Duodenal mucosa (tissue), 2 donors: ENCODE data around the gene GALNT18.

ENCODE experiments used
- H3K27ac ChIP-seq: one replicate; pipeline ENCODE4 v1.7.0; 2013; ENCODE audit warnings: low read depth, low read length
- H3K27me3 ChIP-seq, 2 donors: one replicate each; pipeline ENCODE4 v1.7.0; 2013; ENCODE audit warnings: low read length in 2 of 2, control low read depth in 1 of 2; ENCODE audit not compliant: insufficient read depth in 2 of 2, control insufficient read depth in 1 of 2
- H3K36me3 ChIP-seq, 2 donors: one replicate each; pipeline ENCODE4 v1.7.0; 2013; ENCODE audit warnings: low read length in 2 of 2, control low read depth in 1 of 2; ENCODE audit not compliant: insufficient read depth in 2 of 2, control insufficient read depth in 1 of 2
- H3K4me1 ChIP-seq, 2 donors: one replicate each; pipeline ENCODE4 v1.7.0; 2013; ENCODE audit warnings: low read length in 2 of 2, control low read depth in 1 of 2; ENCODE audit not compliant: insufficient read depth in 2 of 2, control insufficient read depth in 1 of 2
- H3K4me3 ChIP-seq, 2 donors: one replicate each; pipeline ENCODE4 v1.7.0; 2013; ENCODE audit warnings: low read length in 2 of 2, low read depth in 1 of 2
- H3K9ac ChIP-seq, 2 donors: one replicate each; pipeline ENCODE4 v1.7.0; 2013; ENCODE audit warnings: low read length in 2 of 2, low read depth in 1 of 2
- H3K9me3 ChIP-seq, 2 donors: one replicate each; pipeline ENCODE4 v1.7.0; 2013; ENCODE audit warnings: low read length in 2 of 2, control low read depth in 1 of 2; ENCODE audit not compliant: control insufficient read depth in 1 of 2

The GALNT18 gene

DNA sequence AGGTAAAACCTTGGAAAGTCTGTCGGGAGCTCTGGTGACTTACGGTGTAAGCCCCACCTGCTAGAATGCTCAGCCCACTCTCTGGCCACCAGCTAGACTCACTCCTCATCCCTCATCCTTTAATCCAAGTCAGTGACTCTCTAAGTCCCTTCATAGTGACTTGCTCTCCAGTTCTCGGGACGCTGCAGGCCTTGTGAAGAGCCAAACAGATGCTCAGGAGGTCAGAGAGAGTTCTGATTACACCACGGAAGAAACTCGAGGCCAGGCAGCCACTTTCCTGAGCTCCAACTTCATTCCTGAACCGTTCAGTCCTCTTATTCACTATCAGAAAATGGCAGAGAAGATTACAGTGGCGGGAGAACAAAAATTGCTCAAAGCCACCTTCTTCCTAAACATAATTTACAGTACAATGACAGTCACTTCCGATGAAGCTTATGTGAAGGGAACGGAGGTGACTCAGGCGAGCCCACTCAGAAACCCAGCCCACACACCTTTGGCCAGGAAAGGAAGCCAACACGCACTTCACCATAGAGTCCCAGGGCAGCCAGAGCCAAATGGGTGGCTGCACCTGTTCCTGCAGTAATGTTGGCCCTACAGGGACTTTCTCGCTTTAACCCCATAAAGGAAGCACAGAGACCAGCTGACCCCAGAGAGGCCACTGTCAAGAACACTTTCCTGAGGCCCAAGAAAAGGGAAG, 100.4 kb downstream of the GALNT18 start:
- H3K9me3 ChIP-seq = no peaks in the 10 kb centered on the region
- no peak overlapping the region for H3K9ac ChIP-seq
- no peak overlapping the region for H3K4me3 ChIP-seq
- no peaks in the 10 kb centered on the region for H3K4me1 ChIP-seq
- no peaks in the 10 kb centered on the region for H3K27me3 ChIP-seq
- no peak overlapping the region for H3K27ac ChIP-seq
- no peaks in the 10 kb centered on the region for H3K36me3 ChIP-seq

DNA sequence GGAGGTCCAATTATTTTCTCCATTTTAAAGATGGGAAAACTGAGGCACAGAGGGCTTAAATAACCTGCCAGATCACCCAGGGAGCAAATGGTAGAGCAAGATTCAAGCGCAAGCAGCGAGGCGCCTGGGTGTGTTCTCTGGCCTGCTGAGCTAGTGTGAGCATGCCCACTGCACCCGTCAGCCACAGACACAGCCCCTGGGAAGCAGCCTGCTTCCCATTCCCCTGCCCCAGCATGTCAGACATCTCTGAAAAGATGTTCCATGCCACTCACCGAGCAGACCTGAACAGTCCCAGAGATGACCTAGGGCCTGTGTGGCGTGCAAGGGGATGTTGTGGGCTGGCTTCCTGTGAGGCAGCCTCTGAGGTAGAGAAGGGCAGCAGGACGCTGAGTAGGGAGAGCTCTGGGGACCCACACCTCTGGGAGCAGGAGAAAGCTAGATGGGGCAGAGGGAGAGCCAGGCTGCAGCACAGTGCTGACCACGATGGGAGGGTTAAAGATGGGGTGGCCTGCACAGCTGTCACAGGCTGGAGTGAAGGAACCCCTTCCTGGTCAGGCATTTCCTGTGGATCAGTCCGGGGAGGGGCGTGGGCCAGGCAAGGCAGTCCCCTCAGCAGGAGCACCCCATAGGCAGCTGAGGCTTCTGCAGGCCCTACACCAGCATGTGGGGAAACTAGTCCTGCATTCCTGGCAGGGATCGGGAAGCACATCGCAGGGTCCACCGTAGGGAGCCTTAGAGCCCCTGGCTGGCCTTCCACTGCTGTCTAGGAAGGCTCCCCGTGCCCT, 101.4 kb downstream of the GALNT18 start:
- Histone ChIP-seq H3K4me1 (no peaks in the 10 kb centered on the region), H3K9me3 (no peaks in the 10 kb centered on the region), H3K4me3 (no peak overlapping the region), H3K27me3 (no peaks in the 10 kb centered on the region), H3K27ac (no peak overlapping the region), H3K36me3 (no peaks in the 10 kb centered on the region), H3K9ac (no peak overlapping the region)

DNA sequence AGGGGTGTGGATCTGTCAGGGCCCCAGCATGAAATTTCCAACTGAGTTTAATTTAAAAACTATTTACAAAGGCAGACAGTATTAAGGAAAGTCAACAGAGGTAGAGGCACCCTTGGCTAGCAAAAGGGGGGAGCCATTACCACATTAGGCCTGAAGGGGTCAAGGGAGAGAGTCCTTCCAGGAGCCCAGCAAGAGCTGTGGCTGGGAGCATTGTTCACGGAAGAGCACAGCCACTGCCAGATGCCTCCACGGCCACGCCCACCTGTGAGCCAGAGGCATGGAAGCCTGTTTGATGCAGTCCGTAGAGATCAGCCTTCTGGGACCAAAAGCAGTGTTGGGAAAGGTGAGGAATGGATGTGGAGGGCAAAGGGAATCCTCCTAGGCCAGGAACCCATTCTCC, 102.6 kb downstream of the GALNT18 start:
- Histone ChIP-seq H3K27ac (no peak overlapping the region), H3K36me3 (no peaks in the 10 kb centered on the region), H3K27me3 (no peaks in the 10 kb centered on the region), H3K9me3 (no peaks in the 10 kb centered on the region), H3K4me3 (no peak overlapping the region), H3K4me1 (no peaks in the 10 kb centered on the region), H3K9ac (no peak overlapping the region)

DNA sequence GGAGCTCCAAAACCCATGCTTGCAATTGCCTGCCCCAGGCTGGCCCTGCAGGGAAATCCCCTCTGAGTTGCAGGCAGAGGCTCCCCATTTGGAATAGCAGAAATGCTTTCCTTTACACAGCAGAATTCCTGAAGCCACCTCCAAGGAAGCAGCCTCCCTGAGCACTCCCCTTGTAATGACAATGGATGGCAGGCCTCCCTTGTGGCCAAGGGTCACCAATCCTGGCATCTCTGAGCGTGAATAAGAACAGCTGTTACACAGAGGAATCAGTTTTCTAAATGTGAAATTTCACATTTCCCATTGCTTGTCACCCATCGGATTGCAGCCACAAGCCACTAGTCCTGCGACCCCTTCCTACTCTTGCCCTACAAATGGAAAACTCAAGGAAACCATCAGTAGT, 107.6 kb downstream of the GALNT18 start:
- H3K4me3 ChIP-seq = no peak overlapping the region
- H3K36me3 ChIP-seq = no peaks in the 10 kb centered on the region
- no peaks in the 10 kb centered on the region for H3K9me3 ChIP-seq
- H3K27me3 ChIP-seq = no peaks in the 10 kb centered on the region
- no peak overlapping the region for H3K9ac ChIP-seq
- H3K27ac ChIP-seq = no peak overlapping the region
- peaks cover 0 to 6% of the 10 kb centered on the region in 2 donors for H3K4me1 ChIP-seq

DNA sequence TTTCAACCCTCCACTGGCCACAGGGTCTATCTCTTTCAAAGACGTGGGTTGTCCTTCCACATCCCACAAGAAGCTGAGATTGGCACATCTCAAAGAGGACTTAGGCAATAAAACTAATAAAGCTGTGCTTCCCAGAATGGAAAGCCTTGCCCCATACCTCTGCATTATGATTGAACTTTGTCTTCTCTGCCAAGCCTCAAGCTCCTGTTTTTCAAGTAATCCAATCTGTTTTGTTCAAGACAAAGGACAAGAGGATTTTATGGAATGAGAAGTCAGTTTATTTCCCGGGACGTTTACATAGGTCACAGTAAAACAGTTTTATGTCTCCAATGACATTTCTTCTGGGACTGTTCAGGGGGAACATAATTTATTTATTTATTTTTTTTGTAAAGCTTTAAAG, 108.4 kb downstream of the GALNT18 start:
- Histone ChIP-seq H3K9me3 (no peaks in the 10 kb centered on the region), H3K27me3 (no peaks in the 10 kb centered on the region), H3K27ac (no peak overlapping the region), H3K4me3 (no peak overlapping the region), H3K9ac (no peak overlapping the region), H3K4me1 (peaks cover 0 to 6% of the 10 kb centered on the region in 2 donors), H3K36me3 (no peaks in the 10 kb centered on the region)

DNA sequence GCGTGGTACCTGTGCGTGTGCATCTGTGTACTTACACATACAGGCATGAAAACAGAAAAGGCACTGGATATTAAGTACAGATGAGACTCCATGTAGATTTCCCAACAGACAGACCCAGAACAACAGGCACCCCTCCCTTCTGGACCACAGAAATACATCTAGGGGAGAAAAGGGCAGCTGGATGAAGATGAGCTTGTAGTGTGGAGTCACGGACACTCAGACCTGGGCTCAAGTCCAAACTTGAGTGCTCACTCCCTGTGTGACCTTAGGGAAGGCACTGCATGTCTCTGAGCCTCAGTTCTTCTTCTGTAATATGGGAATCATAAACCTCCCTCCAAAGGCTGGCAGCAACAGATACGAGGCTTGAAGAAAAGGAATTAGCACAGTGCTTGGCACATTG, 108.9 kb downstream of the GALNT18 start:
- H3K36me3 ChIP-seq = no peaks in the 10 kb centered on the region
- no peaks in the 10 kb centered on the region for H3K9me3 ChIP-seq
- H3K27ac ChIP-seq = no peak overlapping the region
- H3K4me1 ChIP-seq = peaks cover 0 to 6% of the 10 kb centered on the region in 2 donors
- no peak overlapping the region for H3K4me3 ChIP-seq
- H3K9ac ChIP-seq = no peak overlapping the region
- H3K27me3 ChIP-seq = no peaks in the 10 kb centered on the region

DNA sequence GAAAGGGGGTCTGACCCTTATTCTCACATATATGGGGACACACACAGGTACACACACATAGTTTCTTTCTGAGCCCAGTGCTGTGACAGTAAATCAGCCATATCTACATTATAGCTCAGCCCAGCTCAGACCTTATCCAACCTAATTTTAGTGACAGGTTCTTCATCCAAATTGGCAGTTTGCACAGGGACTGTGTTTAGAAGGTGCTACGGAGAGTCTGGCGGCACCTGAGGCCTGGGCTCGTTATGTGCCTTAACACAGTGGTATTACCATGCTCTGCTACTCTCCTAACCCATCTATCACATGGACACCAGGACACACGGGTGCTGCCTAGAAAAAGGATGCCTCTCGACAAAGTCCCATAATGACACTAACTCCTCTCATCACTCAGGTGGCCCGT, 109.3 kb downstream of the GALNT18 start:
- H3K27ac ChIP-seq = no peak overlapping the region
- H3K36me3 ChIP-seq = no peaks in the 10 kb centered on the region
- H3K4me1 ChIP-seq = peaks cover 0 to 6% of the 10 kb centered on the region in 2 donors
- no peaks in the 10 kb centered on the region for H3K27me3 ChIP-seq
- no peaks in the 10 kb centered on the region for H3K9me3 ChIP-seq
- no peak overlapping the region for H3K4me3 ChIP-seq
- H3K9ac ChIP-seq = no peak overlapping the region

DNA sequence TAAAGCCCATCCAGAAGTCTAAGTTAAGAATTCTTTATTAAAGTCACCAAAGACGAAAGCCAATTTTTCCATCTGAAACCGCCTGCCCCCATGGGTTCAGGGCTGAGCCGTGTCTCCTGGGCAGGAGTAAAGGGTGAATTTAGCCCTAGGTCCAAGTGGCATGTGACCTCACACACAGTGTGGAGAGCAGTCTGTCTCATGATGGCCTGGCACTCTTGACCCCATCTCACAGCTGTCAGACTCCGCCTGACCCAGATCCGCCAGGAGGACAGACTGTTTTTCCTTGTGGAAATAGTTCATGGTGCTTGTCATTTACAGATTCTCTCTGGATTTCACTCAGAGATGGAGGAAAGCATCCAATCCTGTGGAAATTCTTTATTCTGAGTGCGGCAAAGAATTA, 109.7 kb downstream of the GALNT18 start:
- no peak overlapping the region for H3K27ac ChIP-seq
- H3K4me1 ChIP-seq = peaks cover 0 to 6% of the 10 kb centered on the region in 2 donors
- H3K9me3 ChIP-seq = no peaks in the 10 kb centered on the region
- H3K36me3 ChIP-seq = no peaks in the 10 kb centered on the region
- no peak overlapping the region for H3K9ac ChIP-seq
- H3K4me3 ChIP-seq = no peak overlapping the region
- H3K27me3 ChIP-seq = no peaks in the 10 kb centered on the region

DNA sequence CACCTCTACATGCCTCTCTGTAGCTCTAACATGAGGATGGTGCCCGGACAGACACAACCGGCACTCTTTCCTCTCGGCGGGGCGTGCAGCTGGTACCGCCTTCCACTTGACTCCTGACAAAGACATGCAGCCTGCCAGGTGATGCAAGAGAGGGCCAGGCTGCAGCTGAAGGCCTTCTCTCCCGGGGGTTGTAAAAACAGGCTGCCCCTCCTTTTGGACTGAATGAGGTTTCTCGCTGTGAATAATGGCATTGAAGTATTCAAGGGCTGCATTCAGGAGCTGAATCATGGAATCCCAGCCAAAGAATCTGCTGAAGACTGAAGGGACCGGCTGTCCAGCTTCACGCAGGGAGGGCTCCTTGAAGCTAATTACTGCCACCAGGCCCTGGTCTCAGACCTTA, 110.9 kb downstream of the GALNT18 start:
- no peaks in the 10 kb centered on the region for H3K27me3 ChIP-seq
- no peak overlapping the region for H3K9ac ChIP-seq
- no peak overlapping the region for H3K4me3 ChIP-seq
- no peaks in the 10 kb centered on the region for H3K36me3 ChIP-seq
- H3K4me1 ChIP-seq = peaks cover 0 to 6% of the 10 kb centered on the region in 2 donors
- no peak overlapping the region for H3K27ac ChIP-seq
- H3K9me3 ChIP-seq = no peaks in the 10 kb centered on the region

DNA sequence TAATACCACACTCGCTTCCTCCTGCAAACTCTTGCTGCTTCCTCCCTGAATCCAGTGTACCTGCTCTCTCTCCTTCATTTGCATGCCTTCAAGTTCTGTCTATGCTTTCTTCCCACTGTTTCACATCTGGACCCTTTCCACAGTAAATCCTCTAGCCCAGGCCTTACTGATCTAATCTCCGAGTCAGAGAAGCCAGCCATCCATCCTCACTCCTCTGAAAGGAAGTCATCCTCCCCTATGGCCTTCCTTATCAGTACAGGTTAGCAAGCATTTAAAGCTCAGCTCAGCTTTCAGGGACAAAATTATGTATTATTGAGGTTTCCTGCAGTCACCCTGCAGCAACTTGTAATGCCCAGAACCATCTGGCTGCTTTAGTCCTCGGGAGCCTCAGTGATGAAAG, 116.1 kb downstream of the GALNT18 start:
- peaks cover 0 to 4% of the 10 kb centered on the region in 2 donors for H3K4me1 ChIP-seq
- no peaks in the 10 kb centered on the region for H3K9me3 ChIP-seq
- H3K27me3 ChIP-seq = no peaks in the 10 kb centered on the region
- H3K36me3 ChIP-seq = no peaks in the 10 kb centered on the region
- no peak overlapping the region for H3K27ac ChIP-seq
- H3K4me3 ChIP-seq = no peak overlapping the region
- no peak overlapping the region for H3K9ac ChIP-seq
